Epidermal melanocyte (primary cell): Measurements from ENCODE around the gene FAM234A.

Experiments
- DNase-seq: peaks from one replicate; pipeline ENCODE4 v3.0.0; 2011; ENCODE audit warnings: low spot score; ENCODE audit not compliant: insufficient read length

The FAM234A gene

GRCh38 chr16:296806-297510 lies 62.3 kb downstream of the FAM234A start:
- DNase-seq = no peak

- no peak for DNase-seq
Observed at GRCh38 chr16:297832-298231, 63.2 kb downstream of the FAM234A start.

- DNase-seq = no peak
Observed at GRCh38 chr16:301235-301634, 66.6 kb downstream of the FAM234A start.

- no peak for DNase-seq
Observed at GRCh38 chr16:301950-302349, 67.3 kb downstream of the FAM234A start.

- no peak for DNase-seq
Observed at GRCh38 chr16:303760-304505, 69.3 kb downstream of the FAM234A start.

GRCh38 chr16:305916-306626 lies 71.5 kb downstream of the FAM234A start:
- no peak for DNase-seq

- DNase-seq = no peak
Observed at GRCh38 chr16:306911-307370, 72.3 kb downstream of the FAM234A start.

- DNase-seq = no peak
Observed at GRCh38 chr16:307691-308312, 73.2 kb downstream of the FAM234A start.

- DNase-seq = no peak
Observed at GRCh38 chr16:309476-309875, 74.9 kb downstream of the FAM234A start.

GRCh38 chr16:311725-312124 lies 77.1 kb downstream of the FAM234A start:
- no peak for DNase-seq

- no peak for DNase-seq
Observed at GRCh38 chr16:314351-314750, 79.7 kb downstream of the FAM234A start.

- no peak for DNase-seq
Observed at GRCh38 chr16:314795-315299, 80.2 kb downstream of the FAM234A start.
